GM19395 (cell line): ENCODE data around the gene LIF.

ENCODE experiments used
- ATAC-seq: cut with Tn5 transposase; IDR thresholded peaks from one replicate; pipeline ENCODE4 v1.9.1; 2021; ENCODE audit warnings: mild to moderate bottlenecking, moderate library complexity; ENCODE audit not compliant: unreplicated experiment

Gene LIF

GRCh38 chr22:30284666-30285065, 38.1 kb upstream of the LIF start:
- ATAC-seq, result no peak

GRCh38 chr22:30284172-30284571, 37.6 kb upstream of the LIF start:
- no peak for ATAC-seq

GRCh38 chr22:30283342-30283741, 36.8 kb upstream of the LIF start:
- no peak for ATAC-seq

- no peak for ATAC-seq
These were observed 36.1 kb upstream of the LIF start for GRCh38 chr22:30282616-30283046.

GRCh38 chr22:30280505-30280904, 33.9 kb upstream of the LIF start:
- no peak for ATAC-seq

- no peak for ATAC-seq
These were observed 33.4 kb upstream of the LIF start for GRCh38 chr22:30279932-30280331.

GRCh38 chr22:30279046-30279788, 32.7 kb upstream of the LIF start:
- no peak for ATAC-seq

- no peak for ATAC-seq
These were observed 31.2 kb upstream of the LIF start for GRCh38 chr22:30277547-30278344.

- no peak for ATAC-seq
These were observed 29.5 kb upstream of the LIF start for GRCh38 chr22:30276039-30276438.

GRCh38 chr22:30275625-30276024, 29.1 kb upstream of the LIF start:
- ATAC-seq, result no peak

GRCh38 chr22:30274437-30274812, 27.9 kb upstream of the LIF start:
- no peak for ATAC-seq

- no peak for ATAC-seq
These were observed 27.3 kb upstream of the LIF start for GRCh38 chr22:30273711-30274436.

- ATAC-seq, result no peak
These were observed 26.4 kb upstream of the LIF start for GRCh38 chr22:30272781-30273601.

GRCh38 chr22:30270832-30271231, 24.3 kb upstream of the LIF start:
- ATAC-seq, result no peak

- no peak for ATAC-seq
These were observed 21.8 kb upstream of the LIF start for GRCh38 chr22:30268331-30268730.

GRCh38 chr22:30267382-30268302, 21.1 kb upstream of the LIF start:
- no peak for ATAC-seq

GRCh38 chr22:30266445-30267381, 20.2 kb upstream of the LIF start, which contains the start of gene OSM:
Gene OSM, minus strand, starts transcription at chr22:30266851. Its CDS starts 52 bp downstream, at chr22:30266799.
- peak; percentile 22 for ATAC-seq

GRCh38 chr22:30265823-30266444, 19.4 kb upstream of the LIF start:
- ATAC-seq, result peak; percentile 70
